HG03520 (cell line): ENCODE data around the gene EOLA1.
"Not testable (repeated sequence)": the region's sequence is repeated elsewhere in the genome, so short reads cannot be mapped to it uniquely, and the experiment has no call there.

ENCODE experiments used
- ATAC-seq: cut with Tn5 transposase; IDR thresholded peaks from one replicate; pipeline ENCODE4 v1.9.1; 2021; ENCODE audit warnings: mild to moderate bottlenecking, moderate library complexity; ENCODE audit not compliant: unreplicated experiment

The EOLA1 gene

DNA sequence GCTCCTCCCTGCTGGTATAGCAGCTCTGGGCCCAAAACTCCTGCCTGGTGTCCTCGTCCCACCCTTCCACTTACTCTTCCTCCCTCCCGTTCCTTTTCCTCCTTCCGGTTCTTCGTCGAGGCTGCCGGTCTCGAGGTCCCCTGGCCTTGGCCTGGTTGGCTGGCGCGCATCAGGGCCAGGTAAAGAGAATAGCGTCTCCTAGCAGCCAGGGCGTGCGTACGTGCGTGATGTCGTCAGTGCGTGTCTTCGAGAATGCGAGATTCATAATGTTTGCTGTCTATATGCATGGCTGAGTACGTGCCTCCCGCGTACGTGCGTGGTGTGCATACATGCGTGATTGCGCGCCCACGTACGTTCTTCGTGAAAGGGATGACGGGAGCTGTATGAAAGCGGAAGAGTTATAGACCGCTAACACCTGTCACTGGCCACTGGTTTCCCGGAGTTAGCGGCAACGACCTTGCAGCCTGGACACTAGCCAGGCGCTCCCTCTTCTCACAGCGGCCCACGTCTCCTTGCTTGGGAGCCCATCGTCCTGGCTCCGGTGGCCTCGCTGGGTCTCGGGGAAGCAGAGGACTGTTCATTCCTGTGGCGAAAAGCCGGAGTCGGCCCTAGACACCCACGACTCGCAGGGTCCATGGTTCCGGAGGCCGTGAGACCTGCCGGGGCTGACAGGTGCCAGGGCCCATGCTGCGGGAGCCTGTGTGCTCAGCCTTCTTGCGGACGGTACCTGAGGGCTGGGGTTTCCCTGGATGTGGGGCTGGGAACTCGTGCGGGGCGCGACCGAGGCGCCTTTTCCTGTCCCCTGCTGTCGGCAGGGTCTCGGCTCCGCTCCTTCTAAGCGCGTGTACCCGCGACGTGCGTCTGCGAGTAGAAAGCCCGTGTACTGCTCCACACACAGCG, at the start of gene EOLA1:
Gene EOLA1 (plus strand): TSS at position 392 of the 900 bp plus-strand sequence. CDS start 4,619 bp downstream, outside the sequence.
- peak; percentile 60 for ATAC-seq

DNA sequence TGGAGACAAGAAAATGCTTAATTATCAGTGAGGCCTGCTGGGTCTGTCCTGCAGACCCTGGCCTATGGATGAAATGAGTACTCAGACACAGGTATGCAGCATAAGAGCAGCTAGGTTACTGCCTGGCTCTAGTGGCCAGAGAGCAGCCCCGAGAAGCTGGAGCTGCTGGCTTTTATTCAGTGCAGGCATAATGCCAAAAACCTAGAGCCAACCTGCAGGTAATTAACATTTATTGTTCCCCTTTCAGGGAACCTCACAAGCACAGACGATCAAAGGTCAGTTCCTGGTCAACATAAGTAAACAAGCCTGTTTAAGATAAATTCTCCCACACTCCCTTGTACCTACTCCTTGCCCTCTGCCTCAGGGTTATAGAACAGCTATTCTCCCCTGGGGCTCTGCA, 49.0 kb upstream of the EOLA1 start:
- no peak for ATAC-seq

DNA sequence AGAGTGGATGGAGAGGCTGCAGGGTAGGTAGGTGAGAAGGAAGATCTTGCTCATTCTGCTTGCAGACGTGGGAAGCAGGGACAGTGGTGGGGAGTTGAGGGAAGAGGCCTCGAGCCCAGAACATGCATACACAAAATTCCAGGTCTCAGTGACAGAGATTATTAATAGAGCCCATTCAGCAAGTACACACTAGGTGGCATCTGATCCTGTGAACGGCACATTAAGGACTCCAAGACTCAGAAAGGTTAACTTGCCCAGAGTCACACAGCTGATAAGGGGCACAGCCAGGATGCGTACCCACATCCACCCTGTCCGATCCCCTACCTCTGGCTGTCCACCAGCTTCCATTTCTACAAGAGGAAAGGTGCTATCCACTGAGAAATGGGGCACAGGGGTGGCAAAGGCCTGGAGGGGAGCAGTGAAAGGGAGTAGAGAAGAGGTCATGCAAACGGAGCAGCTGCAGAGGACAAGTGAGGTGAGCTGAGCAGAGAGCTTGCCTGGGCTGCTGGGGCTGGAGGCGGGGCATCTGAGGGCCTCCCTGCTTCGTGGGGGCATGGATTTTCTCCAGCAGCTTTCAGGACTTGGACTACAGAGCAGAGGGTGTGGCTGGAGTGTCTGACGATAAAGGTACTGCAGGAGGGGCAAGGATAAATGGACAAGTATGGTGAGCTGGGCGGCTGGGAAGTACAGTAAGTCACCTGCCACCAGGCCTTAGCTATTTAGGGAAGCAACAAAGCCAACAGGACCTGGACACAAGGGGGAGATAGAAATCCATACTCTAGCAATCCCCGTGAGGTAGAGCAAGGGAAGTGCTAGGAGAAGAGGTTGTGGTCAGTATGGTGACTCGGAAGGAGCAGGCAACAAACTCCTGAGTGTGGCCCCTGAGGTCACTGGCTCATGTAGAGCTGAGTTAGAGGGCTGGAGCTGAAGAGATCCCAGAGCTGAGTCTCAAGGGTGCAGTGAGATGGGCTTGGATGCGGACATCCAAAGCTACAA, 46.9 kb upstream of the EOLA1 start:
- ATAC-seq = no peak

DNA sequence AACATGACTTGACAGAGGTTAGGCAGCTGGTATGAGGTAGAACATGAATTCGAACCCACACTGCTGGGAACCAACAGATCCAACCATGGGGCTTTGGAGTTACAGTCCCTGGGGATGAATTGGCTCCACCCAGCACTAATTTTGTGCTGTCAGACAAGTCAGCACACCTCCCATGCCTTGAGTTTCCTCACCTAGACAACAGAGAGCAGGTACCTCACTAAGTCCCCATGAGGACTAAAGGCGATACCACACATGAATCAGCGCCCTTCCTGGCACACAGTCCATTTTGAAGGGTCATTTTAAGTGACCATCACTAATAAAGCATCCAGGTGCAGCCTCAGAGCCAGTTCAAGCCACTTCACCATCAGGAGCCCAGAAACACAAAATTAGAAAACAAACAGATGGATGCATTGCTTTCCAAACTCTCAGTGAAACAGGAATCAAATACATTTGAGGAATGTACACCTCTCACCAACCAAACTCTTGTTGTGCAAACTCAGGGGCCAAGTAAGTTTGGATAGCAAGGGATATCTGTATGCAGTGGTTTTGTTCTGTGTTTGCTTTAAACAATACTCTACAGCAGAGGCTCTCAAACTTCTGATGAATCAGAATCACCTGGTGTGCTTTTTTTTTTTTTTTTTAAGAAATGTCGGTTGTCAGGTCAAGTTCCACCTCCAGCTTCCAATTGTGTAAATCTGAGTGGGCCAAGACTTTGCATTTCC, 45.8 kb upstream of the EOLA1 start:
- ATAC-seq = no peak

DNA sequence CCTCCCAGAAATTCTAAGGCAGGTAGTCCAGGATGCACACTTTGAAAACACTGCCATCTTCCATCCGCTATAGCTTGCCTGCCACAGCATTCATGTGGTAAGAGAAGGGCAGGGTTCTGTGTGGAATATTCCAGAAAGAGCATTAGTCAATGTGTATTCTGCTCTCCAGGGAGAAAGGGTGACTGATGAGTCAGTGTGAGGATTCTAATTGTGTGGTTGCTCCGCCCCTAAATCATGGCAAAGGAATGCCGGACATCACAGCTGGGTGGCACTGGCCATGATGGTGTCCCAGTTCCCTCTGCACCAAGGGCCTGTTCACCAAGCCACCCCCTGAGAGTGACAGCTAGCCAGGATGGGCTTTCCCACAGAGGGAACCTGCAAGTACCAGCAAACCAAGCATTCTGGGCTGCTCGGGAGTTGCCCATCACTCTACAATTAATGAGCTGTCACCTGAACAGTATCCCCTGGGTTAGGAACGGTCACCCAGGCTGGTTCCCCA, 45.2 kb upstream of the EOLA1 start:
- no peak for ATAC-seq

DNA sequence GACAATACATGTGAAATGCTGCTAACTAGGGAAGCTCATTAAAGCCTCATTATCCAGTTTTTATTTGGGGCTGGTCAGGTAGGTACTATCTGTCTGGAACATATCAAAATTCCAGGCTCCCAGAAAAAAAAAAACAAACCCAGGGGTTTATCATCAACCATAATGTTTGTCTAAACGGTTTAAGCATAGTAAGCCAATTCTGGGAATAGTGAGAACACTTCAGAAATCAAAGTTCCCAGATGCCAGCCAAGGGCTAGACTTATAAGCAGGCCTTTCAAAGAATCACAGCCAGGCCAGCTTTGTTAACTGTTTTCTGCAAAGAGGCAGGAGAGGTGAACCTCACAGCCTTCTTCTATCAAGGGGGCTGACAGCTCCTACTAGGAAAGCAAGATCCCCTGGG, 43.8 kb upstream of the EOLA1 start:
- no peak for ATAC-seq

DNA sequence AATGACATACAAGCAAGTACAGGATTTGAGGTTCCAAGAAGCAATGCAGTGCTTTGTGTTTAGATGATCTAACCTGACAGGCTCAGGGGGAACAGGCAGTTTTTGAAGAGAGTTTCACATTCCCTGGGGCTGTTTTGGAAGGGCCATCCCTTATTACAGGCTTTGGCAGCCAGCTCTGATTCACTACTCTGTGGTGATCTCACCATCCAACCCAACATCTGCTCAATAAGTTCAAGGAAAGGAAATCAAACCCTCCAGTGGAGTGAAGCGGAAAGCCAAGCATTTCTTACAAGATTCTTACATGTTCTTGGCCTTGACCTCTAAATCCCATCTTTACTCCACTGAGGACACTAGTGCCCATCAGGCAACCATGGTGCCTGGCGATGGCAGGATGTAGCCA, 43.2 kb upstream of the EOLA1 start:
- ATAC-seq = no peak

DNA sequence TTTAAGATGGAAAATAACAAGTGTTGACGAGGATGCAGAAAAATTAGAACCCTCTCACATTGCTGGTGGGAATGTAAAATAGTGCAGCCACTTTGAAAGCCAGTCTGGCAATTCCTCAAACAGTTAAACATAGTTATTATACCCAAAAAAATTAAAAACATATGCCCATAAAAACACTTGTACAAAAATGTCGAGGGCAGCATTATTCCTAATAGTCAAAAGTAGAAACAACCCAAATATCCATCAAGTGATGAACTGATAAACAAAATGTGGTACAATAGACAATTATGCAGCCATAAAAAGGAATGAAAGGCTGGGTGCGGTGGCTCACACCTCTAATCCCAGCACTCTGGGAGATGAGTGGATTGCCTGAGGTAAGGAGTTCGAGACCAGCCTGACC, 42.0 kb upstream of the EOLA1 start:
- no peak for ATAC-seq

DNA sequence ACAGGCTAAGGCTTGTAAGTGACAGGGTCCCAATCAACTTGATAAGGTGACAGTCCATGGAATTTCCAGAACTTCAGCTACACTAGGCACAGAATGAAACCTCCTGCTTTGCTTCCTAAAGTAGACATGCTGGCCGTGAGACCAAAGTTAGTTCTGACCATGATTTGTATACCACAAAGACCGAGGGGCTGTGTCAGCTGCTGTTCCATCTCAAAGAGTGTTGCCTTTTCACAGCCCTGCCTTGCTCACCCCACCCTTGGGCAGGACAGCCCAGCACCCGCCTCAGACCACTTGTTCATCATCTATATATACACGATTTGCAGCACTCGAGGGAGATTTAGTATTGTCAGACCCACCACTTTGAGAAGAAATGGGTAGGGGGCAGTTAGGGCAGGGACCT, 41.0 kb upstream of the EOLA1 start:
- no peak for ATAC-seq

DNA sequence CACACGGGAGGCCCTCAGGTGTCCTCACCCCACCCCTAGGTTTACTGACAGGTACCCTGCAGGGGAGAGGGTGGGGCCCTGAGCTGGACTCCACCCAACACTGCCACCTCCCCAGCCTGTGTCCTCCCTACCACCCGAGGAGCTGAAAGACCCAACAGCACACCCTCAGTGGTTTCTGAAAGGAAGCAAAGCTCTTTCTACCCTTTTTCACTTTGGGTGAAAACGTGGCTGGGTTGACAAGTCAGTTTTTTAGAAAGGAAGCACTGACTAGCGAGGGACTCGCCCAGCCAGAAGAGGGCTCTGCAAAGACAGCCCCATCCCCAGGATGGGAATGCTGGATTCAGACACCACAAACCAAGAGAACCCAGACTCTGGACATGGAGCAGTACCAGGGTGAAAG, 37.9 kb upstream of the EOLA1 start:
- not testable (repeated sequence) for ATAC-seq

DNA sequence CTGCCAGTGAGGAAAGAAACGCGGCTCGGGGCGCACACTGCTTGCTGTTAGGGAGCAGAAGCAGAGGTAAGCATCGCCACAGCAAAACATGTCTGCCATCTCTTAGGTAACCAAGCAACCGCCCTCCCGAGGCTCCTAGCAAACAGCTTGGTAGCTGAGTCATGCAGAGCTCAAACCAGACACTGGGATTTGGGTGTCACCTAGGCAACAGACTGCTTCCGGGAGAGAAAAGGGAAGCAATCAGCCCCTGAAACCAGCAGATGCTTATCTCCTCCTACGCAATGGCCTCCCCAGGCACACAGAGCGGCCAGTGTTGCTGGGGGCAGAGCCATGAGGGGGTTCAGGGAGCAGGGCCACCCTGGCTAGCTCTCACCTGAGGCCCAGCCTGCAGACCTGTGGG, 37.4 kb upstream of the EOLA1 start:
- ATAC-seq = peak; percentile 66

DNA sequence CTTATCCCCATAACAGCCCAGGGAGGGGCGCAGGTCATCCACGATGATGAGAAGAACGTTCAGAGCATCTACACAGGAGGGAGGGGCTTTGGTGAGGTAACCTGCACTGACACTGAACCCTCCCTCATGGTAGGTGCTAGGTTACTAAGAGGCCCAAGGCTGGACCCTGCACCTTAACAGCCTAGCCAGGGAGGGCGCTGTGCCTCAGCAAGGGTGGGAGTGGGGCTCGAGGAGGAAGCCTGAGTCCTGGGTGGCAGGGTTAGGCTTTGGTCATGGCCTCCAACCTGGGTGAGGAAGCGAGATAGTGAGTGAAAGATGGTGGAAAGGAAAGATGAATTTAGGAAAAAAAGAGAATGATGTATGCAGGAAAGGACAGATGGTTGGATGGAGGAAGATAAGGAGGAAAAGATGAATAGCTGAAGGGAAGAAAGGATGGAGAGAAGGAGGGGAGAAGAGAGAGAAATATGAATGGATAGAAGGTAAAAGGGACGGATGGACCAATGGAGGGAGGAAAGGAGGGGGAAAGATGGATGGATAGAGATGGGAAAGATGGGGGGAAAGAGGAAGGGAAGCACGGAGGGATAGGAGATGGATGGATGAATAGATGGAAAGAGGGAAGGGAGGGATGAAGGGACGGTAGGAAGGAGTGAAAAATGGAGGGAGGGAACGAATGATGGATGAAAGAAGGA, 36.4 kb upstream of the EOLA1 start:
- ATAC-seq = peak; percentile 39

DNA sequence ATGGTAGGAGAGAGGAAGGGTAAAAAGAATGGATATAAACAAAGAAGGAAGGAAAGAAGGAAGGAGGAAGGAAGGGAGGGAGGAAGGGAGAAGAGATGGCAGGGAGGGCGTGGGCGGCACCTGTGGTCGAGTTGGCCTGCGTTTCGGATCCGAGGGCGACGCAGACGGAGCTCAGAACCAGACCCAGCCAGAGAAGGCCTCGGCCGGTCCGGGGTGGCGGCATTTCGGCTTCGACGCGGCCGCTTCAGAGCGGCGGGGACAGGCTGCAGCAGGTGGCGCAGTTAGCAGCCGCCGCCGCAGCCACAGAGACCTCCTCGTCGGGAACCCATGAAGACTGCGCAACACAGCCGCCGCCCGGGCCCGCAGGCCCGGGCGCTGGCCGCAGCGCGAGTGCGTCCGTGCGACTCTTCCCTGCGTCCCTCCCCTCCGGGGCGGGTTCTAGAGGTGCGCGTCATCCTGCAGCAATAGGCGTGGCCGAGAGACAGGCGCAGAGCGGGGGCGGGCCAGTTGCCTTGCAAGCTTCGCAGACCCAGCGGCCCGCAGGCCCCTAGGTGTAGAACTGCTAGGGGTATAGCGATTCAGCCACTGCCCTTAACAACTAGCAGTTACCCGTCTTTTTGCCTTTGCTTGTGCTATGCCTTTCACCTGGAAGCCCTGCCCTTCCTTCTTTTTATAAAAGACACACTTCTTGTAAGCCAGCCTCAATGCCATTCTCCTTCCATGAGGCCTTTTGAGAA, 35.7 kb upstream of the EOLA1 start, which contains the start of gene IDS:
Gene IDS (minus strand): TSS at position 392 of the 737 bp plus-strand sequence. CDS start 169 bp downstream, at position 223.
- ATAC-seq = peak; percentile 47

DNA sequence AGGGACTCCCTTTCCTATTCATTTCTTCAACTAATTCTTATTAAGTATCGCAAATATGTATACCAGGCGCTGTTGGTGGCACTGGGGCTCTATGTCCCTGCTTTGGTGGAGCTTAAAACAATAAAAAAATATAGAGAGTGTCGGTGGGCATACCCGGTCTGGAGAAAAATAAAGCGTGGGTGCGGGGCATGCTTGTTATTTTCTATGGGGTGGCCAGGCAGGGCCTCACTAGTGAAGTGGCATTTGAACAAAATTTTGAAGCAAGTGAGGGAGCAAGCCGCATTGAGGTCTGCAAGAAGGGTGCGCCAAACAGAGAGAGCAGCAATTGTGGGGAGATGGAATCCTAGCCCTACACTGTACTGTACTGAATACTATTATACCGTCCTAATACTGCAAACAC, 35.1 kb upstream of the EOLA1 start:
- ATAC-seq = no peak

DNA sequence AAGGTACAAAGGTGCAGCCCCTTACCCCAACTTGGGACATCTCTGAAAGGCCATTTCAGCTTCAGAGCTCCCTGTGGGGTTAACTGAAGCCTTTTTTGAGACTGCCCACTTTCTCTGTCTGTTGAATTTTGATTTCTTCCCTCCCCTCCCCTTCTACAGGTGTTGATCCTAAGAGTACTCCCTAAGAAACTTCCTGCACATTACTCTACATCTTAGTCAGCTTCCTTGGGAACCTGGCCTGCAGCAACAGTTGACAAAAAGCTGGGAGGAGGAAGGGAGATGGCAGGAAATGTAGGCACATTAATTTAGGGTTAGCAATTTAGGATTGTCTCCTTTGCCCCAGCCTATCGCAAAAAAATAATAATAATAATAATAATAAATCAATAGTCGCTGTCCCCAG, 34.5 kb upstream of the EOLA1 start:
- ATAC-seq = no peak

DNA sequence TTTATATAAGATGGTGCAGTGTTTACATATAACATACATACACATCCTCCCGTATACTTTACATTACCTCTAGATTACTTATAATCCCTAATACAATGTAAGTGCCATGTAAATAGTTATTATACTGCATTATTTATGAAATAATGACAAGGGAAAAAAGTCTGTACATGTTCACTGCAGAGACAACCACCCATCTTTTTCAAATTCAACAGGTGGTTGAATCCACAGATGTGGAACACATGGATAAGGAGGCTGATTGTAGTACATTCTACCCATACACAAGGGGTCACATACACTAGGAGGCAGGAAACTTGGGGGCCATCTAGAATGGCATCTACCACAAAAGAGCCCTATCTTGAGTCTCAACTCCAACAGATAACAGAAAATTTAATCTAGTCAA, 32.3 kb upstream of the EOLA1 start:
- ATAC-seq = no peak

DNA sequence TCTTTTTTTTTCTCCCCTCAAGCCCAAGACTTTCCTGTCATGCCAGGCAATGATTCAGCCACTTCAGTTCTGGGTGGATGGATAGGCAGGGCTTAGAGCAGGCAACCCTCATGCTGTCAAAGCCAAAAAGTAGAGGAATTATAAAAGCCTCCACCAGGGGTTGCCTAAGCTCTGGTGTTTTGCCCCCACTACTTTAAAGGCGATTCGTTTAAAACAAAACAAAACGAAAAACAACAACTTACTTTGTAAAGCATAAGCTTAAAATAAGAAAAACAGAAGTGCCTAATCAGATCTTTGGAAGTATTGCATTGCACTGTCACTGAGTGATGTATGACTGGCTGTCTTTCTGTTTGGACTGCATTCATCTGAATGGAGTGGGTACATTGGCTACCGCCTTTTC, 30.4 kb upstream of the EOLA1 start:
- ATAC-seq = no peak

DNA sequence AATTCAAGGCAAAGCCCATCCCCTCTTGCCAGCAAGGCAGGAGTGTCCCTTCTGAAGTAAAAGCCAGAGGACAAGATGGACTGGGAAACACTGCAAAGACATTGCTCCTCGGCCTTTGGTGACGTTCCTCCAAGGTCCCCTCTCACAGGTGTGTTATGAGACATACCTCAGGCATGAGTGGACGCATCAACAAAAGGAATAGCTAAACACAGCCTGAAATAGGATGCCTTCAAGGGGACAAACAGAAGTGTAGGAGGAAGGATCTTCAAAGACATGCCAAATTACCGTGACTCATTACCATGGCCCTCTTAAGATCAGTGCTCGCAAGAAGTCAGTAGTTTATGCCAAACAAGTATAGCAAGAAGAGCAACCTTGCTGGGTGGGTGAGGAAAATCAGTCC, 29.7 kb upstream of the EOLA1 start:
- ATAC-seq = no peak

DNA sequence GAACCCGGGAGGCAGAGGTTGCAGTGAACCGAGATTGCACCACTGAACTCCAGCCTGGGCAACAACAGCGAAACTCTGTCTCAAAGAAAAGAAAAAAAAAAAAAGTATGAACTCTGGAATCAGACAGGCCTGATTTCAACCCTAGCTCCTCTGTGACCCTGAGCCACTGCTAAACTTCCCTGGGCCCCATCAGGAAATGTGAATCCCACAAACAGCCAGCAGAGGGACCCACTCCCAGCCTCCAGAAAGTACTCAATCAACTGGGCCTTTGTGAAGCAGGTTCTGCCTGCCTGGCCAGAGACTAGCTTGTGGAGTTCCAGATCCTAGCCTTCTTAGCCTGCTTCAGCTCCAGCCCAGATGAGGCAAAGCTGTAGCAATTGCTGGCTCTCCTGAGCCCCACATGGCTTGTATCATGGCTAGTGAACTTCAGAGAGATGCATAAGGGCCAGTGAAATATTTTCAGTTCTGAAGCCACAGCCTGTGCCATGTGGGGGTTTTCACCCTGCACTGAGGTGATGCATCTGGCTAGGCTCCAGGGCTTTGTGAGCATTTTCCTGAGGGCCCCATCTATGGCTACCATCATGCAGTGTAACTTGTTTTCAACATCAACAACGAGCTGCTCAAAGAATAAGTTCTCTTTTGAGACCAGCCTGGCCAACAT, 28.5 kb upstream of the EOLA1 start:
- ATAC-seq = peak; percentile 83
